ENCODE results near the gene PELI1.

DNA sequence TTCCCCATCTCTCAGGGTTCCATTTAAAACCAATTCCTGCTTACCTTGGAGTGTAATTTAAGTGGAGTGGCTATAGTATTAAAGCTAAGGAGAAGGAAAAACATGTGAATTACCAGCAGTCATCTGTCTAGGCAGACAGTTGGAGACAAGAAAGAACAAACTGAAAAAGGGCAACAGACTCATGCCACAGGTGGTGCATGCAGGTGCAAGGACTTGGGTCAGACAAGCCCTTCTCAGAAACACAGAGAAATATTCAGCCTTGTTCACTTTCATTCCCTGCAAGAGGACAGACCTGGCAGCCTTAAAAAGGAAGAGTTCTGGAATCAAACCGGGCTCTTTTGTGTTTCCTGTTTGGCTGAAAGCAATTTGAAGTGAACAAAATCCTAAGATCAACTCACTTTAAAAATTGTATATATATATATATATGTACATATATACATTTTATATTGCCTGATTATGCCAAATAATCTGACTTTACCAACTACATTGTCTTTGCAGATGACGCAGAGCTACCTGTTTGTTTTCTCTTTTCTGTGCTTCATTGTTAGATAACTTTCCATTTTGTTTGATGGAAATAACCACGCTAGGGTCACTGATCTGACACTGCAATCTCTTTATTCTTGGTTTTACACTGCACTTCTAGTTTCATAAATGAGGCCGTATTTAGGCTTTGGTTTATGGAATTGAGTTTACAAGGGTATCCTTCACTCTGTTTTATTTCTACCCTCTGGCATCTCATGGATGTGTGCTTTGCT, 89.9 kb downstream of the PELI1 start:
- TF ChIP-seq, protein P1, sequence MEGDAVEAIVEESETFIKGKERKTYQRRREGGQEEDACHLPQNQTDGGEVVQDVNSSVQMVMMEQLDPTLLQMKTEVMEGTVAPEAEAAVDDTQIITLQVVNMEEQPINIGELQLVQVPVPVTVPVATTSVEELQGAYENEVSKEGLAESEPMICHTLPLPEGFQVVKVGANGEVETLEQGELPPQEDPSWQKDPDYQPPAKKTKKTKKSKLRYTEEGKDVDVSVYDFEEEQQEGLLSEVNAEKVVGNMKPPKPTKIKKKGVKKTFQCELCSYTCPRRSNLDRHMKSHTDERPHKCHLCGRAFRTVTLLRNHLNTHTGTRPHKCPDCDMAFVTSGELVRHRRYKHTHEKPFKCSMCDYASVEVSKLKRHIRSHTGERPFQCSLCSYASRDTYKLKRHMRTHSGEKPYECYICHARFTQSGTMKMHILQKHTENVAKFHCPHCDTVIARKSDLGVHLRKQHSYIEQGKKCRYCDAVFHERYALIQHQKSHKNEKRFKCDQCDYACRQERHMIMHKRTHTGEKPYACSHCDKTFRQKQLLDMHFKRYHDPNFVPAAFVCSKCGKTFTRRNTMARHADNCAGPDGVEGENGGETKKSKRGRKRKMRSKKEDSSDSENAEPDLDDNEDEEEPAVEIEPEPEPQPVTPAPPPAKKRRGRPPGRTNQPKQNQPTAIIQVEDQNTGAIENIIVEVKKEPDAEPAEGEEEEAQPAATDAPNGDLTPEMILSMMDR (IDR thresholded peaks at IDR 0.05; ENCODE audit: poor library complexity, severe bottlenecking): no peak
- TF ChIP-seq POLR2AphosphoS5 (IDR thresholded peaks at IDR 0.05): no peak
- no peak for TF ChIP-seq MXI1 (conservative IDR thresholded peaks at IDR 0.05; ENCODE audit: poor library complexity, severe bottlenecking)

Data from neural cell (in vitro differentiated cells).